Measurements from ENCODE around the gene HPSE2.
"Not testable (repeated sequence)": the region's sequence is repeated elsewhere in the genome, so short reads cannot be mapped to it uniquely, and the experiment has no call there.

HPSE2 gene

GRCh38 chr10:99143651-99144050 is 92.0 kb downstream of the HPSE2 start:
- DNase-seq: no peak

- no peak for DNase-seq
Observed at GRCh38 chr10:99143011-99143410, 92.6 kb downstream of the HPSE2 start.

GRCh38 chr10:99132897-99133296 is 102.8 kb downstream of the HPSE2 start:
- not testable (repeated sequence) for DNase-seq

GRCh38 chr10:99125879-99126278 is 109.8 kb downstream of the HPSE2 start:
- DNase-seq: no peak

GRCh38 chr10:99124376-99124775 is 111.3 kb downstream of the HPSE2 start:
- DNase-seq: no peak

GRCh38 chr10:99123851-99124250 is 111.8 kb downstream of the HPSE2 start:
- no peak for DNase-seq

- no peak for DNase-seq
Observed at GRCh38 chr10:99123336-99123735, 112.3 kb downstream of the HPSE2 start.

GRCh38 chr10:99119258-99119748 is 116.3 kb downstream of the HPSE2 start:
- DNase-seq: no peak

- DNase-seq: no peak
Observed at GRCh38 chr10:99115703-99116102, 119.9 kb downstream of the HPSE2 start.

- DNase-seq: no peak
Observed at GRCh38 chr10:99085358-99085757, 150.3 kb downstream of the HPSE2 start.

GRCh38 chr10:99084161-99084560 is 151.5 kb downstream of the HPSE2 start:
- DNase-seq: no peak

GRCh38 chr10:99080275-99080945 is 155.2 kb downstream of the HPSE2 start:
- DNase-seq: no peak

GRCh38 chr10:99062591-99062990 is 173.1 kb downstream of the HPSE2 start:
- no peak for DNase-seq

GRCh38 chr10:99058762-99059161 is 176.9 kb downstream of the HPSE2 start:
- no peak for DNase-seq

- no peak for DNase-seq
Observed at GRCh38 chr10:99057936-99058690, 177.5 kb downstream of the HPSE2 start.

- no peak for DNase-seq
Observed at GRCh38 chr10:99045671-99046070, 190.0 kb downstream of the HPSE2 start.

GRCh38 chr10:99042051-99042771 is 193.4 kb downstream of the HPSE2 start:
- no peak for DNase-seq

GRCh38 chr10:99041468-99041867 is 194.2 kb downstream of the HPSE2 start:
- no peak for DNase-seq

GRCh38 chr10:99013885-99014284 is 221.8 kb downstream of the HPSE2 start:
- DNase-seq: no peak

- no peak for DNase-seq
Observed at GRCh38 chr10:99010286-99010685, 225.4 kb downstream of the HPSE2 start.

- no peak for DNase-seq
Observed at GRCh38 chr10:99008054-99008453, 227.6 kb downstream of the HPSE2 start.

GRCh38 chr10:99007457-99007856 is 228.2 kb downstream of the HPSE2 start:
- DNase-seq: no peak

- no peak for DNase-seq
Observed at GRCh38 chr10:99005254-99005653, 230.4 kb downstream of the HPSE2 start.

GRCh38 chr10:99004738-99005137 is 230.9 kb downstream of the HPSE2 start:
- no peak for DNase-seq

Measured in 8988T (cell line).